NCI-H748 (cell line): ENCODE measurements around the gene TSSC4.

ENCODE experiments used
- DNase-seq: peaks from one replicate; lab custom pipeline; 2025; ENCODE audit not compliant: unreplicated experiment; lab: John Stamatoyannopoulos, UW

Gene TSSC4

DNA sequence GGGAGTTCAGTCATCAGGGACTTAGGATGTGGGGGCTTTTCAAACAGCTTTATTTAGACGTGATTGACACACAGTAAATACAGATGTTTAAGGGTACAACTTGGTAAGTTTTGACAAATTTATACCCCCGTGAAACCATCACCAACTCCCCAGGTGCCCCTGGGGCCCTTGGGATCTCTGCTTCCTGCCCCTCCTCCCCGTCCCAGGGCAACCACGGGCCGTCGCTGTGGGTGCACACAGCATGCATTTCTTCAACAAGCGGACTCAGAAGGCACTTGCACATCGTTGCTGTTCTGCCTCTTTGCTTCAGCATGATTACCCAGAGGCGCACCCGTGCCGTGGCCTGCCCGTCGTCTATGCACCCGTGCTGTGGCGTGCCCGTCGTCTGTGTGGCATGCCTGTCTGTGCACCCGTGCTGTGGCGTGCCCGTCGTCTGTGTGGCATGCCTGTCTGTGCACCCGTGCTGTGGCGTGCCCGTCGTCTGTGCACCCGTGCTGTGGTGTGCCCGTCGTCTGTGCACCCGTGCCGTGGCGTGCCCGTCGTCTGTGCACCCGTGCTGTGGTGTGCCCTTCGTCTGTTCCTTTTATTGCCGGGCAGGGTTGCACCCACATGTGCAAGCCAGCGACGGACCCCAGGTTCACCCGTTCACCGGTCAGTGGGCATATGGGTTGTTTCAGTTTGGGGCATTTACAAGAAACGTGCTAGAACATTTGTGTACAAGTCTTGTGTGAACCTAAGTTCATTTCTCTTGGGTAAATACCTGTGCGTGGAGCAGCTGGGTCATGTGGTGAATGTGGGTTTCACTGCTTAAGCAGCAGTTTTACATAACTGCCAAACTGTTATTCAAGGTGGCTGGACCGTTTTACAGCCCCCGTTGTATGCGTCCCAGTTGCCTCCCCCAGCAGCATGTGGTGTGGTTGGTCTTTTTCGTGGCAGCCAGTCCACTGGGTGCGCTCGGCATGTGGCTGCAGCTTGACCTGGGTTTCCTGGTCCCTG, 15.1 kb upstream of the TSSC4 start:
- DNase-seq, result no peak

DNA sequence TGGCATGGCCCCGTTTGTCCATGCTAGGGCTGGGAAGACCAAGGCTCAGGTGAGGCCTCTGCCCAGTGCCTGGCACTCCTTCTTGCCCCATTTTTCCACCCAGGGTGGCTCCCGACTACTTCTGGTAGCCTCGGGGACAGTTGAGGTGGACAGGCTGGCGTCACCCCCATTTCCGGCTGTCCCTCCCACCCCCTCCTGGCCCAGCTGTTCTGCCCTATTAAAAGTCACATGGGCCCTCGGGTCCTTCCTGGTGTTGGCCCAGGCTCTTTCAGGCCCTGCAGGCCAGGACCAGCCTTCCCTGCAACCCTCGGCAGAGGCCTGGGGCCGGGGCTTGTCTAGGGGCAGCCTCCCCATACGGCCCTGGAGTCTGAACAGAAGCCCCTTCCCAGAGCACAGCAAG, 14.0 kb upstream of the TSSC4 start:
- DNase-seq, result no peak

DNA sequence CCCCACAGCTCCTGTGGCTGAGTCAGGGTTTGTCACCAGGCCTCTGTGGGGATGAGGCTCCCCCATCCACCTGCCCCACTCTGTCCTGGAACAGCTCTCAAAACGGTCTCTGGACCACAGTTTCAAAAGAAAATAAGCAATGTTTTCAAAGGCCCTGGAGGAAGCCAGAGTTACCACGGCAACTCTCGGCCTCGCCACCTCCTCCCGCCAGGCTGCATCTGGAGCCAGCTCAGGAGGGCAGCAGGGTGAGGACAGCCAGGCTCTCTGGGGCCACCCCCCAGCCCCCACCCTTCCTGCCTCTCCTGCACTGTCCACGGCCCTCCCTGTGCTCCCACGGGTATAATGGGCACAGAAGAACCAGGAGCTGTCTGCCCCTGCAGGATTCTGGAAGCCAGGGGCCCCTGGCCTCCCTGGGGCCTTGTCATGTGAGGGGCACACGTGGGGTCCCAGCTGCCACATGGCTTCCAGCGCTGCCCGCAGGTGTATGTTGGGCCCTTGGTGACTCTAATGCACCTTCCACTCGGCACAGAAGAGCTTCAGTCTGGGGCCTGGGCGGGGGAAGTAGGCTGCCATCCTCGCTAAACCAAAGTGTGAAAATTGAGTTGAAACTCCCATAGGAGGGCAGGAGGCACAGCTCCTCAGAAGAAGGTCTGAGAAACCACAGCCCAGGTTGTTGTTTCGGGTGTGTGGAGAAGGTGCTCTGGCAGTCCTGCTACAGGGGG, 13.1 kb upstream of the TSSC4 start:
- peak; percentile 13 for DNase-seq

- DNase-seq, result no peak
Measured at GRCh38 chr11:2388431-2389376, 11.8 kb upstream of the TSSC4 start.

- DNase-seq, result no peak
Measured at GRCh38 chr11:2389377-2390026, 11.0 kb upstream of the TSSC4 start.

DNA sequence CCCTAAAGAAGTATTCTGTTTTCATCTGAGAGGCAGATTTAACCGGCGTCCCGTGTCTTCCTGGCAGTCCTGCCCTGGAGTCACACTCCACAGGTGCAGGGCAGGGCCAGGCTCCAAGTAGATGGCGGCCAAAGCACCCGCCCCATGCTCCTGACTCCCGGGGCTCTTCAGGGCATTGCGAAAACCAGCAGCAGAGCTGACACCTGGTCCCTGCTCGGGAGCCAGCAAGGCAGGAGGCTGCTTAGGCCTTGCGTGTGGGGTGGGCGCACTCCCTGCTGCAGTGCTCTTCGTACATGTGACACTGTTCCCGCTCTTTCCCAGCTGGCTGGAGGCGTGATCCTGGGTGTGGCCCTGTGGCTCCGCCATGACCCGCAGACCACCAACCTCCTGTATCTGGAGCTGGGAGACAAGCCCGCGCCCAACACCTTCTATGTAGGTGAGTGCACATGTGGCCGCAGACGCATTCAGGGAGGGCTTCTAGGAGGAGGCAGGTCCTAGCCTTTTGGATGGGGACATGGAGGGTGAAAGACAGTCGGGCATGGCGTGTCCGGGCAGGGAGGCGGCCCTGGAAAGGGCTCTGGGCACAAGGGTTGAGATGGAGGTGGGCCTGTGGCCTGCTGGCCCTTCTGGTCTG, 10.3 kb upstream of the TSSC4 start:
- no peak for DNase-seq

DNA sequence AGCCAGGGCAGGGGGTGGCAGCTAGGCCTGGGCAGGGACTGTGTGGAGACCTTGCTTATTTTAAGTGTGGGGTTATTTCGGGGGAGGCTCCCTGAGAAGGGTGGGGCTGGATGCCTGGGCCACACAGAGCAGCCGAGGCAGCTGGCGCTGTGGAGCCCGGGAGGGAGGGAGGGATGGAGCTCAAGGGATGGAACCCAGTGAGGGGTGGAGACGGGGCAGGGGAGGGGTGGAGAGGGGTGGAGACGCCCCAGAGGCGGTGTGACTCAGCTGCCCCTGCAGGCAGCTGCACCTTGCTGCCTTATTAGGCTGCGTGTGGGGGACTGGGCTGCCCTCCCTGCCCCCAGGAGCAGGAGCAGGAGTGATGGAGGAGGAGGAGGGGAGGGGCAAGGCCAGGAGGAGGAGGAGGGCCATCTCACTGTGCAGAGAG, 9.8 kb upstream of the TSSC4 start:
- no peak for DNase-seq

DNA sequence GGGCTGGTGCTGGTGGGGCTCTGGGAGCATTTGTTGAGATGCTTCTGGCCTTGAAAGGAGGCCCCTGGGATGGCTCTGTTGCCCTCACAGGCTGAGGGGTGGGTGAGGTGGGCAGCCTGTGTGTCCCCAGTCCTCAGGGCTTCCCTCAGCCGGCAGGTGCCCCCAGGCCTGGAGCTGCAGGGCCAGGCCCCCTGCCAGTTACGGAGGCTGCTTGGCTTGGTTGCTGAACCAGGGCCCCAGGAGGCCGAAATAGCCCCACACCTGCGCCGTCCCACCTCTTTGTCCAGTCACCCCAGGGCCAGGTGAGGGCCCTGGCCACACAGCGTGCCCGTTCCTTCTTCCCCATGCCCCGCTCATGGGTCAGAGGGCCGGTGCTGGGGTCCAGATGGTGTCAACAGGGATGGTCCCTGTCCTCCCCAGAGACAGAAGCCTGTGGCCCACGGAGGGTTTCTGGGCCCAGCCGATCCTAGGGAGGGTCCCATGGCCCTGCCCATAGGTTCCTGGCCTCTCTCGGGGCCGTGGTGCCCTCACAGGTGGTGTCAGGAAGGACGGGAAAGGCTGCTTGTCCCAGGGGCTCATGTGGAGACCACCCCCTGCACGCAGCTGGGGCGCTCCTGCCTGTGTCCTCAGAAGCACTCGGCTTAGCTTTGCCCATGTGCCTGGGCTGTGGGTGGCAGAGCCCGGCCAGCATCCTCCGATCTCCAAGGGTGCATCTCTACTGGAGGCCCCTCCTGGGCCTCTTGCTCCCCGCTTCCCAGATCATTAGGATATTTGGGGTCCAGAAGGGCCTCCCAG, 9.2 kb upstream of the TSSC4 start:
- no peak for DNase-seq

DNA sequence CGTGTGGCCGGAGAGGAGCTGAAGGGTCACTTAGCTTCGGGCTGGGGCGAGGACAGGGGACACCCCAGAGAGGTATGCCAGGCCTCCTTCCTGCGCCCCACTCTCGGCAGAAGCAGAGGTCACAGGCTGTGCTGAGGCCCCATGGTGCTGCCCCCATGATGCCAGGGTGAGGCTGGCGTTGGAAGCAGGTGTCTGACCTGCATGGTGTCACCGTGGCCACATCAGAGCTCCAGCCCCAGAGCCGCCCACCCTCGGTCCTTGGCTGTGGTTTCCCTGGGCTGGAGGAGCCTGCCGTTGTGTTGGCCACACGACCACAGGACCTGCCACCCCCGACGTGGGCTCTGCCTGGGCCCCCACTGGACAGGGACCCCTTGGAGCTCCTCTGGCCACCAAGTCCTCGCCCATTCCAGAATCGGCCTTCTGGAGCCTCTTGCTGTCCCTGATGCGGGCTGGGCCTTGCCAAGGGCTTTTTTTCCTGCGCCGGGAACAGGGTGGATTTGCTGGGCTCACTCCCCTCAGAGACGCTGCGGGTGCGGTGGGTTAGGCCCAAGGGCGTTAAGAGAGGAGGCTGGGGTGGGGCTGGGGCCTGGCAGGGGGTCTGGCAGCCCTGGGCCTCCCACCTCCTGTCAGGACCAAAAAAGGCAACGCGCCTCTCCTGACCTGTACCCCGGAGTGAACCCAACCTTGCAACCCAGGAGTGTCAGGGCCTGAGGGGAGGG, 8.2 kb upstream of the TSSC4 start:
- no peak for DNase-seq

DNA sequence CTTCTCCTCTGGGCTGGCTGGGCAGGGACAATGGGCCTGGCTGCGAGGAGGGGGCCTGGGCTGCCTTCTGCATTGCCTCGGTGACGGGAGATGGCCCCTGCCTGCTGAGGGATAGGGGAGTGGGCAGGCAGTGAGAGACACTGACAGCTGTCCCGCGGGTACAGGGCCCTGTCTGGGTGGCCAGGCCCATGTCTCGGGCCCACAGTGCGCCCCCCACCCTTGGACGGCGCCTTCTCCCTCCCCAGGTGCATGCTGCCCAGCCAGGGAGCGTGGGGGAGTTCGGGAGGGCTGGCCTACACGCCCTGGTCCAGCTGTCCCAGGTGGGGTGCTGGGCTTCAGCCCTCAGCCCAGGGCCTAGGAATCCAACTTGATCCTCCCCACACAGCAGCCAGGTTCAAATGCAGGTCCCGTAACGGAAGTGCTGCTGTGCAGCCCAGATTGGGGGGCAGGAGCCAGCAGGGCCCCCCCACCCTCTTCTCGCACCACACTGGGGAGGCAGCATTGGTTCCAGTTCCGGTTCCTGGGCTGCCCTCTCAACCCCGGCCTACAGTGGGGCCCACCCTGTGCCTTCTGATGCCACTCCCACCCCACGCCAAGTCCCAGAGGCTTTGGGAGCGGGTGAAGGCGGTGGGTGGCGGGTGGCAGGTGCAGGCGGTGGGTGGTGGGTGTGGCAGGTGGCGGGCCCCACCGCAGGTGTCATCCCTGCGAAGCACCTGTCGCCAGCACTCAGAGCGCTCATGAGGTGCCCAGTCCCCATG, 7.3 kb upstream of the TSSC4 start:
- DNase-seq, result no peak

- no peak for DNase-seq
Measured at GRCh38 chr11:2393941-2394817, 6.4 kb upstream of the TSSC4 start.

GRCh38 chr11:2394818-2395105, 5.8 kb upstream of the TSSC4 start:
- DNase-seq, result no peak

DNA sequence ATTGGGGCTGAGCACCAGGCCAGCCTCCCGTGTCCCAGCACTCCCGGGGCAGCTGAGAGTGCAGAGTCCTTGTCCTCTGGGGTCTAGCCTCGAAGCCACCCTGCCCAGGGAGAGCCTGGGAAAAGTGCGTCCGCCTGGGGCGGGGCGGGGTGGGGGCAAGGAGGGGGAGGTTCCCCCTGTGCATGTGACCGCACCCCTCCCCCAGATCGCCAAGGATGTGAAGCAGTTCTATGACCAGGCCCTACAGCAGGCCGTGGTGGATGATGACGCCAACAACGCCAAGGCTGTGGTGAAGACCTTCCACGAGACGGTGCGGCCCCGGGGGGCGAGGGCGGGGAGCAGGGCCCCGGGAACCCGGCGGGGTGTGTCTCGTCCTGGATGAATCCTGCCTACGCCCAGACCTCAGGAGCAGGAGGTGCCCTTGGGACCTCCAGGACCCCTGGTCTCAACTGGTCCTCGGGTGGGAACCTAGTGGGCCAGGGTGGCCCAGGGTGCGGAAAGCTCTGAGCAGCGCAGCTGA, 5.3 kb upstream of the TSSC4 start:
- no peak for DNase-seq

DNA sequence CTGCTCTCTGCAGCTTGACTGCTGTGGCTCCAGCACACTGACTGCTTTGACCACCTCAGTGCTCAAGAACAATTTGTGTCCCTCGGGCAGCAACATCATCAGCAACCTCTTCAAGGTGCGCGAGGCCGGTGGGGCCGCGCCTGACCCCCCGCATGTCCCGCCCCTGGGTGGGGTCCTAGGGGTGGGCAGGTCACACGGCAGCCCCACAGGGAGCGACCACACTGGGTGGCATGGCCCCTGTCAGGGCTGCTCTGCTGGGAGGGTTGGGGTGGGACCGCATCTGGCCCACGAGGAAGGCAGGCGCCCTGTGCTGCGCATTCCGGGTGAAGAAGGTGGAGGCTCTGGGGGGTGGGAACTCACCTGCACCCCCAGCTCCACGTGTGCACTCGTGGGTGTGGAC, 4.7 kb upstream of the TSSC4 start:
- DNase-seq, result no peak

DNA sequence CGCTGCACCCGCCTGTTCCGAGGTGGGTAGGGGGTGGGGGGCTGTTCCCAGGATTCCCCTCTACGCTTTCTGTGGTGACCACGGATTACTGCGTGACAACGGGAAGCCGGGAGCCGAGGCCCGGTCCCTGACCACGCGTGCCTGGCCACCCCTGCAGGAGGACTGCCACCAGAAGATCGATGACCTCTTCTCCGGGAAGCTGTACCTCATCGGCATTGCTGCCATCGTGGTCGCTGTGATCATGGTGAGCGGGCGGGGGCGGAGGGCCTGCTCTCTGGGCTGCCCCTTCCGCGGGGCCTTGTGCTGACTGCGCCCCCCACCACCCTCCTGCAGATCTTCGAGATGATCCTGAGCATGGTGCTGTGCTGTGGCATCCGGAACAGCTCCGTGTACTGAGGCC, 4.1 kb upstream of the TSSC4 start:
- no peak for DNase-seq

DNA sequence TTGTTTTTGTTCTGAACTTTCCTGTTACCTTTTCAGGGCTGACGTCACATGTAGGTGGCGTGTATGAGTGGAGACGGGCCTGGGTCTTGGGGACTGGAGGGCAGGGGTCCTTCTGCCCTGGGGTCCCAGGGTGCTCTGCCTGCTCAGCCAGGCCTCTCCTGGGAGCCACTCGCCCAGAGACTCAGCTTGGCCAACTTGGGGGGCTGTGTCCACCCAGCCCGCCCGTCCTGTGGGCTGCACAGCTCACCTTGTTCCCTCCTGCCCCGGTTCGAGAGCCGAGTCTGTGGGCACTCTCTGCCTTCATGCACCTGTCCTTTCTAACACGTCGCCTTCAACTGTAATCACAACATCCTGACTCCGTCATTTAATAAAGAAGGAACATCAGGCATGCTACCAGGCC, 3.5 kb upstream of the TSSC4 start:
- DNase-seq, result no peak
